PC-9 (cell line): ENCODE results near the gene SPATS2.

ENCODE experiments used
- EZH2 ChIP-seq: fragments of 200-600 bp; sonication (generic); IDR thresholded peaks from 2 replicates; pipeline ENCODE4 v1.8.0; 2017; ENCODE audit warnings: antibody characterized with exemption, low read depth
- TF ChIP-seq, protein P1 (sequence below): fragments of 200-600 bp; sonication (generic); conservative IDR thresholded peaks from 2 replicates; pipeline ENCODE4 v1.6.1; 2017; ENCODE audit warnings: mixed run types, antibody characterized with exemption, mild to moderate bottlenecking, moderate library complexity

- TF ChIP-seq, protein P1, sequence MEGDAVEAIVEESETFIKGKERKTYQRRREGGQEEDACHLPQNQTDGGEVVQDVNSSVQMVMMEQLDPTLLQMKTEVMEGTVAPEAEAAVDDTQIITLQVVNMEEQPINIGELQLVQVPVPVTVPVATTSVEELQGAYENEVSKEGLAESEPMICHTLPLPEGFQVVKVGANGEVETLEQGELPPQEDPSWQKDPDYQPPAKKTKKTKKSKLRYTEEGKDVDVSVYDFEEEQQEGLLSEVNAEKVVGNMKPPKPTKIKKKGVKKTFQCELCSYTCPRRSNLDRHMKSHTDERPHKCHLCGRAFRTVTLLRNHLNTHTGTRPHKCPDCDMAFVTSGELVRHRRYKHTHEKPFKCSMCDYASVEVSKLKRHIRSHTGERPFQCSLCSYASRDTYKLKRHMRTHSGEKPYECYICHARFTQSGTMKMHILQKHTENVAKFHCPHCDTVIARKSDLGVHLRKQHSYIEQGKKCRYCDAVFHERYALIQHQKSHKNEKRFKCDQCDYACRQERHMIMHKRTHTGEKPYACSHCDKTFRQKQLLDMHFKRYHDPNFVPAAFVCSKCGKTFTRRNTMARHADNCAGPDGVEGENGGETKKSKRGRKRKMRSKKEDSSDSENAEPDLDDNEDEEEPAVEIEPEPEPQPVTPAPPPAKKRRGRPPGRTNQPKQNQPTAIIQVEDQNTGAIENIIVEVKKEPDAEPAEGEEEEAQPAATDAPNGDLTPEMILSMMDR, result no peak
- TF ChIP-seq EZH2, result no peak
Measured at GRCh38 chr12:49539406-49540228, 172.4 kb downstream of the SPATS2 start.
